Sigmoid colon (tissue), 3 donors: ENCODE measurements around the gene MAP3K8.

ENCODE experiments used
- CTCF ChIP-seq, 4 experiments: fragments of 450-650 bp in 3 of 4; fragments of 200-600 bp in 1 of 4; IDR thresholded peaks; one replicate each; pipeline ENCODE4 v1.5.1; 2016 to 2019; ENCODE audit warnings: antibody characterized with exemption in 4 of 4, mild to moderate bottlenecking in 3 of 4, moderate library complexity in 2 of 4
- POLR2A ChIP-seq, 2 donors: fragments of 450-650 bp; IDR thresholded peaks; one replicate each; pipeline ENCODE4 v1.6.1; 2016; ENCODE audit warnings: antibody characterized with exemption in 2 of 2, mild to moderate bottlenecking in 2 of 2, moderate library complexity in 2 of 2

DNA sequence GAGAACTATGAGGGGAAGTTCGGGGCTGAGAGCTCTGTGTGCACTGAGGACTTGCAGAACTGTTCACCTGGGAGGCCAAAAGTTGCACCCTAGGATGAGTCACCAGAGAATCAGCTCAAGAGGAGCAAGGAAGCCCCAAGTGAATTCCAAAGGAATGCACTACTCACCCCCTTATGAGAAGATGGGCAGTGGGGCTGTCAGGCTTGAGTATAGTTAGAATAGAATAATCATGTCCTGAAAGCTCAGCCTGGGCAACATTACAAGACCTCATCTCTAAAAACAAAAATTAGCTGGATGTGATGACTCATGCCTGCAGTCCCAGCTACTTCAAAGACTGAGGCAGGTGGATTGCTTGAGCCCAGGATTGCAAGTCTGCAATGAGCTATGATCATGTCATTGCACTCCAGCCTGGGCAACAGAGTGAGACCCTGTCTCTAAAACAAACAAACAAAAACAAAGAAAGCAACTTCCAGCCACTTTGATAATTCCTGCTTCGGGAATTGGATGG, 30.0 kb downstream of the MAP3K8 start:
- TF ChIP-seq CTCF (IDR thresholded peaks at IDR 0.05), result no peak
- no peak for TF ChIP-seq POLR2A (IDR thresholded peaks at IDR 0.05)
